DMS53 treated with DMSO at 0.1 percent for 48 hours (cell line): ENCODE results near the gene SGMS1.

Source experiments
- DNase-seq: peaks from one replicate; lab custom pipeline; 2025; ENCODE audit not compliant: unreplicated experiment; lab: John Stamatoyannopoulos, UW

SGMS1 gene

GRCh38 chr10:50636618-50637579 is 13.1 kb upstream of the SGMS1 start:
- DNase-seq: no peak

DNA sequence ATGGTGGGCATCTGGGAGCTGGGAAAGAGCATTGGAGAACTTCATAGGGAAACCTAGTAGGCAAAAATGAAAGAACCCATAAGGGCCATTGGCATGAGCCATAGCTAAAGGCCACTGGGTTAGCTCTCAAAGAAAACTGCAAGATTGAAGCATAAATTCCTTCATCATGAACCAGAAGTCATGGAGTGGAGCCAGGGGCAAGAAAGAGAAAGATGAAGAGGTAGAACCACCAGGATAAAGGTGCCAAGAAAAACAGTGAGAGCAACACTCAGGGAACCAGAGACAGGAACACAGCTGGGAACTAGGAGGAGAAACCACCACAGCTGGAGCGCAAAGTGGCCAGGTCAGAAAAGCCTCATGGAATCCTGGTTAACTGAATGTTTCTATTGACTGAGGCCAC is 11.5 kb upstream of the SGMS1 start:
- DNase-seq: no peak

GRCh38 chr10:50634479-50634878 is 10.7 kb upstream of the SGMS1 start:
- DNase-seq: no peak

- DNase-seq: no peak
Measured at GRCh38 chr10:50631052-50631451, 7.3 kb upstream of the SGMS1 start.

- DNase-seq: no peak
Measured at GRCh38 chr10:50629495-50630122, 5.9 kb upstream of the SGMS1 start.

GRCh38 chr10:50627896-50628295 is 4.1 kb upstream of the SGMS1 start:
- DNase-seq: no peak

DNA sequence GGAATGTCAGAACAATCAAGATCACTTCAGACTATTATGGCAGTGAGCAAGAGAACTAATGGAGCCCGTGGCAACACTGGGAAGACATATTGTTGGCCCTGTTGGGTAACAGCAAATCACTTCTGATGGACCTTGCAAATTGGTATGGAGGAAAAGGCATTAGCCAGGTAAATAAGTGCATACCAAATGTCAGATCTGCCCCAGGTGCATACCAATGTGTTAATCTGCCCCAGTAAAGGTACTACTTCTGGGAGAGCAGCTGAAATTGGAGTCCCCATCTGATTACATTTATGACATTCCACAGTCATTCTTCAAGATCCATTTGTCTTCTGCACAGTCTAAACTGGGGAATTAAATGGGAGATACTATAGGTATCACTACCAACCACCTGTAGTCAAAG is 3.7 kb upstream of the SGMS1 start:
- no peak for DNase-seq

GRCh38 chr10:50625649-50626132 is 1.9 kb upstream of the SGMS1 start:
- DNase-seq: no peak

DNA sequence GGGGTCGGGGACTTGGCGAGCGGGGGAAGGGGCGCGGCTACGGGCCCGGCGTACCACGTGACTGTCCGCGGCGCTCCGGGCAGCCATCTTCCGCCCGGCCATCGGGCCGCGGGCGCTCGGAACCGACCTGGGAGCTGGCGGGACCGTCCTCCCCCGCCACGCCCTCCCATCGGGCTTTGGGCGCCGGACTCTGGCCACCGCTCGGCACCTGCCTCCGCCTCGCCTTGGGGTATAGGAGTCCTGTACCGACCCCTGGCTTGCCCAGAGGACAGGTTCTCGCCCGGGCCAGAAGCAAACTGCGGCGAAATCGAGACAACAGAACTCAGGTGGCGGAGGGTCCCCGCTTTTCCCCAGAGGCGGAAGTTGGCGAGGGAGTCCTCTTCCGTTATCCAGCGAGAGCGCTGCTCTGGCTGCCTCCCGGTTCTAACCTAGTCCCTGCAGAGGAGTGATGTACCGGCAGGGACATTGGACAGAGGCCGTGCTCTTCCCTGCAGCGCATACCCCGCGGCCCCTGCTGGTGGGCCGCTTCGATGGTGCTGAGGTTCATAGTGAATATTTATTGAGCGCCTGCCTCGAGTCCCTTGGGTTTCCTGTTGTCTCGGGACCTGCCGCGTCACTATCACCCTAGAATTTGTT is 1.2 kb upstream of the SGMS1 start:
- peak; percentile 83 for DNase-seq

- peak; percentile 92 for DNase-seq
Measured at GRCh38 chr10:50624413-50624865, 683 bp upstream of the SGMS1 start.

GRCh38 chr10:50622706-50623662 is 772 bp downstream of the SGMS1 start:
- no peak for DNase-seq

DNA sequence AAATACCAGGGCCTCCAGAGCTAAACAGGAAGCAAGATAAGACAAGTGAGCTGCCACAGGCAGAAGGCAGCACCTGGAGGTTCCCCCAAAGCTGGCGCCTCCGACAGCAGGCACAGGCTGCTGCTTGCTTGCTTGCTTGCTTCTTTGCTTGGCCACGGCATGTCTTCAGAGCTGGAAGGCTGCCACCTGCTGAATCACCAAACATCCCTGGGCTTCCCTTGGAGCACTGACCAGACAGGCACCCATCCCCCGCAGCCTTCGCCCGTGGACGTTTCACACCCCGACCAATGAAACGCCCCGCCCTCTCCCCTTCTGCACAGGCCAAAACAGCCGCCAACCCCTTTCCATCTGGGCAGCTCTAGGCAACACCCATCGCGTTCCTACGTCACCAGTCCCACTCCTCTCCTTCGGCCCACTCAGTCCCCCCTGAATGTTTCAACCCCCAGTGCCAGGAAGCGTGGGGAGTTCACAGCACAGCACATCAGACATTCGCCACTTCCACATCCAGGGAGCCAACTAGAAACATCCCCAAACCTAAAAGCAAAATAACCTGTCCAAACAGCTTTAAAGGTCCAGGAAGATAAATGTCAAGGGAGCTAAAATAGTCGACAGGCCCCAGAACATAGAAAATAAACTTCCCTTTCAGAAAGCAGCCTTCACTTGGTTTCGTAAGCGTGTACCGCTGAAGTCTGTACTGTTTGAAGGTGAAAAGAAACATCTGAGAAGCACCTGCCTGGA is 1.6 kb downstream of the SGMS1 start:
- peak; percentile 70 for DNase-seq

GRCh38 chr10:50620899-50621298 is 2.9 kb downstream of the SGMS1 start:
- DNase-seq: no peak

DNA sequence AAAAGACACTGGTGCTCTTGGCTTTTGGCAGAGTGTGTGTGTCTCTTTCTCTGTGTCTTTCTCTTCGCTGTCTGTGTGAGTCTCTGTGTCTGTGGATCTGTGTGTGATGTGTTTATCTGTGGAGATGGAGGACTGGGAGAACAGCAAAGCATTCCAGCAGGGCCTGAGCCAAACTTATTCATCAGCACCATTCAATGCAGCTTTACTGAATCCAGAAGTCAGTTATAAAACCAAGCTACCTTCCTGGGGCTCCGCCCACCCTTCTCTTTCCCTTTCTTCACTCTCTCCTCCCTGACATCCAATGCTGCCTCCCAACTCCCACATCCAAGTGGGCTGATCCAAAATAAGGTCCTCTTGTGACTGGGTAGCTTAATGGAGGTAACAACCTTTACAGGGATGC is 3.9 kb downstream of the SGMS1 start:
- no peak for DNase-seq

- DNase-seq: no peak
Measured at GRCh38 chr10:50619166-50619565, 4.6 kb downstream of the SGMS1 start.

DNA sequence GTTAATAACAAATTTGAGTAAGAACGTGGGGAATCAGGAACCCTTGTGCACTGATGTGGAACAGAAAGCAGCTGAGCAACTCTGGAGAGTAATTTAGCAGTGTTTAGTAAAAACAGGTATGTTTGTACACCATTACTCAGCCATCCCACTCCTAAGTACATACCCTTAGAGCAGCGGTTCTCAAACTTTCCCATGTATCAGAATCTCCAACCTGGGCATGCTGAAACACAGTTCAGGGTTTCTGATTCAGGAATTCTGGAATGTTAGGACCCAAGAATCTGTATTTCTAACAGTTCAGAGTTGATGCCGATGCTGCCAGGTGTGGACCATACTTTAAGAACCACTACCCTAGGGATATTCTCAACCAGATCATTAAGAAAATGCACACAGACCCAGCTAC is 5.1 kb downstream of the SGMS1 start:
- peak; percentile 41 for DNase-seq

DNA sequence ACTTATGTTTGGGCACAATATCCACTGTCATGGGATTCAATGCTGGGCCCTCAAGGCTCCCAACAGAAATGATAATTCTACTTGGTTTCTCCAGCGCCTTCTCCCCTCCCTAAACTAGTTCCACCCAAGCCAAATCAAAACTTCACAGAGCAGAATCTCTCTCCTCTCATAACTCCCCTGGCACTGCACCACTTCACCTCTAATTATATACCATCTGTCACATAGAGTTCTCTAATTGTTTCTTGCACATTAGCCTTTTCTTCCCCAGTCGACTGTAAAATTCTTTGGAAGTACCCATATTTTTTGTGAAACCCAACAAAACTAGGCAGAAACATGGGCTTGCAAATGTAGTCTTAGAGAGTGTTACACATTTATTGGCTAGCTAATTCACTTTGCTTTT is 8.1 kb downstream of the SGMS1 start:
- DNase-seq: no peak

- DNase-seq: peak; percentile 67
Measured at GRCh38 chr10:50614444-50615137, 9.2 kb downstream of the SGMS1 start.

DNA sequence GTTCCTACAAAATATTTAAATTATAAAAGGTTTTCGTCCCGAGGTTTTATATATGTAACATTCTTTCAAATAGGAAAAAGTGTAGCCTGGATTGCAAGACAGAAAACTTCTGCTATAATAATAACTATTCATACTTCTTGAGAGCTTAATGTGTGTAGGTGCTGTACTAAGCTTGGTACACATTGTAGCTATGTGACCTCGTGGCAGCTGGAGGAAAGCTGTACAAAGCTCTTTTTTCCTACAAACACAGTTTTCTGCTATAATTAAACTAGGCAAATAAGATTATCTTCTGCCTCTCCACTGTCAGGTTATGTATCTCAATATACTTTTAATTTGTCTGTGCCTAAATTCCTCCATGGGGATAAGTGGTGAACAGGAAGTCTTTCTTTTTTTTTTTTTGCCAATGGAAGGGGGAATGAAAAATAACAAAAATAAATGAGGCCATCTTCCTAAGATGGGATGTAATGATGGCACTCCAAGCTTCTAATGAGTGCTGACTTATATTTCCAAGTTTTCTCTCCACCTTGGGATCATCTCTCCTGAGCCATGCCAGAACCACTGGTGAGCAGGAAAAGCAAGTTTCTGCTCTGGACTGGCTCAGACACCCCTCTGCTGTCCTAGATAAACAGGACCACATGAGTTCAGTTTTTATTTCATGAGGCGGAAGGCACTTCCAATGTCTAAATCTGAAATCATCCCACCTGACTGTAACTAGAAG is 9.9 kb downstream of the SGMS1 start:
- DNase-seq: no peak
